H1 (cell line): ENCODE data around the gene EPS8. TPM values are rescaled to one million over a fixed set of nuclear protein-coding genes. Genes with fewer than 3 reads are reported as not detected.
"Not testable (repeated sequence)": the region's sequence is repeated elsewhere in the genome, so short reads cannot be mapped to it uniquely, and the experiment has no call there.

Experiments
- CTCF ChIA-PET: fragments of 300-600 bp; sonication (Branson Sonifier 250); formaldehyde crosslinking; loops from one replicate; lab custom pipeline; 2021; ENCODE audit not compliant: partially characterized antibody; lab: Charles Lee
- POLR2A ChIA-PET: fragments of 300-600 bp; sonication (Branson Sonifier 250); formaldehyde crosslinking; loops from one replicate; lab custom pipeline; 2021; ENCODE audit warnings: inconsistent platforms; ENCODE audit not compliant: partially characterized antibody; lab: Charles Lee
- DNase-seq, 2 experiments: peaks; one replicate each; pipeline versions ENCODE4 v3.0.0 to v3.0.0-alpha.2; 2010 to 2022; ENCODE audit warnings: low spot score in 2 of 2, low read depth in 1 of 2, mixed read lengths in 1 of 2
- FAIRE-seq: peaks from 2 replicates; lab custom pipeline; 2011; peaks lifted over from hg19 to GRCh38; lab: Jason Lieb, UNC
- H2AFZ ChIP-seq: 2 replicates; pipeline ENCODE4 v1.8.1; 2012; ENCODE audit warnings: low read length, inconsistent platforms
- H2AK5ac ChIP-seq: 2 replicates; pipeline ENCODE4 v1.6.1; 2013; ENCODE audit warnings: low read depth, low read length
- H2BK120ac ChIP-seq: replicated peaks from 2 replicates; pipeline ENCODE3; 2013; ENCODE audit warnings: low read depth, low read length, inconsistent platforms
- H2BK12ac ChIP-seq: 2 replicates; pipeline ENCODE4 v1.6.1; 2013; ENCODE audit warnings: low read depth, low read length
- H2BK15ac ChIP-seq: 2 replicates; pipeline ENCODE4 v1.6.1; 2013; ENCODE audit warnings: low read length
- H2BK20ac ChIP-seq: 2 replicates; pipeline ENCODE4 v1.6.1; 2013; ENCODE audit warnings: low read length
- H2BK5ac ChIP-seq: 2 replicates; pipeline ENCODE4 v1.6.1; 2013; ENCODE audit warnings: low read depth, low read length
- H3K14ac ChIP-seq: 2 replicates; pipeline ENCODE4 v1.6.1; 2013; ENCODE audit warnings: inconsistent platforms; ENCODE audit not compliant: insufficient read length
- H3K18ac ChIP-seq: 2 replicates; pipeline ENCODE4 v1.6.1; 2013; ENCODE audit warnings: low read length; ENCODE audit errors: extremely low read depth
- H3K23ac ChIP-seq: 2 replicates; pipeline ENCODE4 v1.6.1; 2013; ENCODE audit warnings: inconsistent platforms; ENCODE audit not compliant: insufficient read length
- H3K23me2 ChIP-seq: 2 replicates; pipeline ENCODE4 v1.6.1; 2013; ENCODE audit warnings: low read depth, low read length
- H3K27ac ChIP-seq: 2 replicates; pipeline ENCODE4 v1.6.1; 2011; ENCODE audit warnings: low read depth, low read length, inconsistent platforms
- H3K27me3 ChIP-seq, 4 experiments: replicated peaks in 1 of 4; 1 replicate in 1 of 4; 2 replicates in 3 of 4; pipeline versions ENCODE4 v1.6.1 to v1.8.1; 2011 to 2013; ENCODE audit warnings: low read length in 3 of 4, mild to moderate bottlenecking in 3 of 4, inconsistent platforms in 2 of 4, mixed read lengths in 2 of 4, moderate library complexity in 1 of 4; ENCODE audit not compliant: control insufficient read depth in 3 of 4, insufficient read depth in 3 of 4; ENCODE audit errors: extremely low read depth in 1 of 4
- H3K36me3 ChIP-seq, 4 experiments: 2 replicates each; pipeline versions ENCODE4 v1.6.1 to v1.8.1; 2011 to 2013; ENCODE audit warnings: mild to moderate bottlenecking in 4 of 4, low read length in 3 of 4, moderate library complexity in 2 of 4, control low read depth in 1 of 4, inconsistent platforms in 1 of 4; ENCODE audit not compliant: insufficient read depth in 4 of 4, control insufficient read depth in 2 of 4
- H3K4ac ChIP-seq: replicated peaks from 2 replicates; pipeline ENCODE3; 2013; ENCODE audit warnings: low read length, low read depth, mixed read lengths, inconsistent platforms; ENCODE audit not compliant: insufficient read length
- H3K4me1 ChIP-seq, 4 experiments: replicated peaks in 1 of 4; 1 replicate in 1 of 4; 2 replicates in 3 of 4; pipeline versions ENCODE4 v1.6.1 to v1.8.1; 2011 to 2013; ENCODE audit warnings: low read length in 3 of 4, inconsistent platforms in 2 of 4, mixed read lengths in 1 of 4; ENCODE audit not compliant: insufficient read depth in 4 of 4, control insufficient read depth in 3 of 4
- H3K4me2 ChIP-seq, 2 experiments: 2 replicates each; pipeline versions ENCODE4 v1.6.1 to v1.8.1; 2011 to 2013; ENCODE audit warnings: low read depth in 2 of 2, low read length in 2 of 2, control low read depth in 1 of 2, inconsistent platforms in 1 of 2, mild to moderate bottlenecking in 1 of 2; ENCODE audit not compliant: insufficient read depth in 1 of 2
- H3K4me3 ChIP-seq, 4 experiments: fragments of 200-600, 300-600 bp in 1 of 4; sonication (generic), shearing (Covaris generic), sonication (Bioruptor Twin) in 1 of 4; 2 replicates each; pipeline versions ENCODE4 v1.5.1 to v1.8.1; 2011 to 2016; ENCODE audit warnings: low read length in 4 of 4, low read depth in 3 of 4, control low read depth in 2 of 4, inconsistent platforms in 2 of 4, mild to moderate bottlenecking in 2 of 4, mixed read lengths in 1 of 4, moderate library complexity in 1 of 4; ENCODE audit not compliant: insufficient read depth in 2 of 4; ENCODE audit errors: extremely low read depth in 1 of 4
- H3K56ac ChIP-seq: replicated peaks from 2 replicates; pipeline ENCODE3; 2013; ENCODE audit warnings: low read depth, mild to moderate bottlenecking, mixed read lengths, low read length, inconsistent platforms; ENCODE audit not compliant: insufficient read length
- H3K79me1 ChIP-seq: 2 replicates; pipeline ENCODE4 v1.6.1; 2013; ENCODE audit warnings: low read depth, low read length, control low read depth
- H3K79me2 ChIP-seq, 2 experiments: 2 replicates each; pipeline versions ENCODE4 v1.6.1 to v1.8.1; 2012 to 2013; ENCODE audit warnings: low read length in 2 of 2, mild to moderate bottlenecking in 2 of 2, inconsistent platforms in 1 of 2; ENCODE audit not compliant: insufficient read depth in 2 of 2, control insufficient read depth in 1 of 2
- H3K9ac ChIP-seq, 4 experiments: replicated peaks in 1 of 4; 1 replicate in 1 of 4; 2 replicates in 3 of 4; pipeline versions ENCODE4 v1.6.1 to v1.8.1; 2011 to 2013; ENCODE audit warnings: low read depth in 3 of 4, low read length in 3 of 4, control low read depth in 2 of 4, mild to moderate bottlenecking in 2 of 4, moderate library complexity in 2 of 4, inconsistent platforms in 1 of 4; ENCODE audit errors: extremely low read depth in 1 of 4
- H3K9me3 ChIP-seq, 2 experiments: 2 replicates each; pipeline versions ENCODE4 v1.6.1 to v1.8.1; 2012 to 2013; ENCODE audit warnings: mild to moderate bottlenecking in 2 of 2, moderate library complexity in 2 of 2, control low read depth in 1 of 2, inconsistent platforms in 1 of 2, low read depth in 1 of 2, low read length in 1 of 2, mixed read lengths in 1 of 2; ENCODE audit not compliant: insufficient read depth in 2 of 2
- H4K20me1 ChIP-seq, 2 experiments: replicated peaks in 1 of 2; 2 replicates each; pipeline versions ENCODE3 to v1.8.1; 2011 to 2013; ENCODE audit warnings: inconsistent platforms in 2 of 2, low read length in 2 of 2, mild to moderate bottlenecking in 1 of 2; ENCODE audit not compliant: insufficient read depth in 2 of 2, control insufficient read depth in 1 of 2
- H4K5ac ChIP-seq: 2 replicates; pipeline ENCODE4 v1.6.1; 2013; ENCODE audit warnings: low read length, low read depth, mixed read lengths, inconsistent platforms; ENCODE audit not compliant: insufficient read length
- H4K8ac ChIP-seq: 2 replicates; pipeline ENCODE4 v1.8.0; 2013; ENCODE audit warnings: mild to moderate bottlenecking, moderate library complexity, low read length, inconsistent platforms; ENCODE audit not compliant: insufficient read depth; ENCODE audit errors: extremely low read depth
- H4K91ac ChIP-seq: replicated peaks from 2 replicates; pipeline ENCODE3; 2013; ENCODE audit warnings: low read length, mixed read lengths, inconsistent platforms; ENCODE audit not compliant: insufficient read length
- KDM4A ChIP-seq: IDR thresholded peaks from one replicate; pipeline ENCODE4 v1.7.1; 2012; ENCODE audit warnings: low read depth, mild to moderate bottlenecking, moderate library complexity, low read length, inconsistent platforms; ENCODE audit not compliant: severe bottlenecking
- MAFK ChIP-seq: IDR thresholded peaks from 2 replicates; pipeline ENCODE4 v1.6.1; 2012; ENCODE audit warnings: low read depth, mild to moderate bottlenecking, improper control_type of control experiment, low read length
- WGBS, 2 experiments: shearing (Covaris generic) in 1 of 2; methylation state at CpG; one replicate each; pipeline versions ENCODE4 v1.1.6 to v1.1.7; 2013 to 2015; ENCODE audit warnings: low lambda C conversion rate in 2 of 2, mixed read lengths in 2 of 2, inconsistent platforms in 1 of 2, low coverage in 1 of 2, missing lambda C conversion rate in 1 of 2; ENCODE audit not compliant: insufficient replicate concordance in 2 of 2, insufficient coverage in 1 of 2, insufficient read length in 1 of 2; ENCODE audit errors: extremely low coverage in 1 of 2, missing lambda C conversion rate in 1 of 2; 5-methylcytosine and 5-hydroxymethylcytosine counted together
- polyA plus RNA-seq, 7 experiments: library from polyadenylated mRNA; depleted of rRNA in 3 of 7; stranded (reverse) in 5 of 7; unstranded in 2 of 7; fragments of >200 nt in 5 of 7; fragments of 200-250 nt in 2 of 7; gene quantifications; 1 replicate in 5 of 7; 2 replicates in 1 of 7; 4 replicates in 1 of 7; pipeline versions ENCODE4 v1.2.1 to v1.2.3, GENCODE V29; 2011 to 2013; ENCODE audit warnings: missing spikeins in 2 of 7, mixed read lengths in 2 of 7
- total RNA-seq: library from RNA; stranded (reverse); fragmentation: NEBNext Ultra II Directional; extraction: Animal tissue kit (Norgen Biotek cat#: 25700); gene quantifications from 2 replicates; pipeline ENCODE4 v1.2.1, GENCODE V29; 2021
- TF ChIP-seq, protein P1 (sequence below): IDR thresholded peaks from 2 replicates; pipeline ENCODE4 v1.6.1; 2012; ENCODE audit warnings: low read length, inconsistent platforms

EPS8 gene
- total and polyA plus RNA-seq, 2 of the 8 experiments (the other 6 are each of a cell fraction or from before 2014, with no cell fraction given): 3.0 to 4.6 TPM

DNA sequence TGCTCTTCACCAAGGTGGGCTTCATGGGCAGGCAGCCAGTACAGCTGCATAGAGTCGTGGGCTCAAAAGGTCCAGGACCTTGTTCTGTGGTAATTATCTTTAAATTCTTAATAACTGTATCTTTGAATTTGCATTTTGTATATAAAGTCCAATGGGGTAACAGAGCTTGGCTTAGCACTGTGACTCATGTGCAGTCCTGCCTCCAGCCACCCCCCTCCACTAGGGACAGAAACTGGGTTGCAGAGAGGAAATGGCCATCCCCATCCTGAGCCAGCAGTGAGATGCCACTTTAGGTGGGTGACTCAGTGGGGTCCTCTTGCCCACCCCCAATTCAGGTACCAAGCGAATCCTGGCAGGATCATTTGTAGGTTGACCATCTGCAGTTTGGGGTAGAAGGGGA is 48.1 kb downstream of the EPS8 start (continued):
- no peak for TF ChIP-seq KDM4A
- no peak for TF ChIP-seq MAFK
- TF ChIP-seq, protein P1, sequence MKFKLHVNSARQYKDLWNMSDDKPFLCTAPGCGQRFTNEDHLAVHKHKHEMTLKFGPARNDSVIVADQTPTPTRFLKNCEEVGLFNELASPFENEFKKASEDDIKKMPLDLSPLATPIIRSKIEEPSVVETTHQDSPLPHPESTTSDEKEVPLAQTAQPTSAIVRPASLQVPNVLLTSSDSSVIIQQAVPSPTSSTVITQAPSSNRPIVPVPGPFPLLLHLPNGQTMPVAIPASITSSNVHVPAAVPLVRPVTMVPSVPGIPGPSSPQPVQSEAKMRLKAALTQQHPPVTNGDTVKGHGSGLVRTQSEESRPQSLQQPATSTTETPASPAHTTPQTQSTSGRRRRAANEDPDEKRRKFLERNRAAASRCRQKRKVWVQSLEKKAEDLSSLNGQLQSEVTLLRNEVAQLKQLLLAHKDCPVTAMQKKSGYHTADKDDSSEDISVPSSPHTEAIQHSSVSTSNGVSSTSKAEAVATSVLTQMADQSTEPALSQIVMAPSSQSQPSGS: no peak

DNA sequence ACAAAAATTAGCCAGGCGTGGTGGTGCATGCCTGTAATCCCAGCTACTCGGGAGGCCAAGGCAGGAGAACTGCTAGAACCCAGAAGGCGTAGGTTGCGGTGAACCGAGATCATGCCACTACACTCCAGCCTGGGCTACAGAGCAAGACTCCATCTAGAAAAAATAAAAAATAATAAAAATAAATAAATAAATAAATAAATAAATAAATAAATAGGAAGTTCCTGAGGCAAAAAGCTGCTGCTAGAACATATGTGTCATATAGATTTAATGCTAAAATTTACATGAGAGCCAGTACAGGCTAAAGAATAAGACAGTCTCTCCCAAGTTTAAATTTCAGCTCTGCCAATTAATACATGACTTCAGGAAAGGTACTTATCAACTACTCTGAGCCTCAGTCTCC is 48.8 kb downstream of the EPS8 start:
- H2AFZ ChIP-seq, H2BK12ac ChIP-seq, H3K79me1 ChIP-seq, H3K23me2 ChIP-seq, H3K4ac ChIP-seq, H3K9me3 ChIP-seq, H2BK120ac ChIP-seq, H3K4me1 ChIP-seq, H4K20me1 ChIP-seq, H3K14ac ChIP-seq, H2AK5ac ChIP-seq, H4K5ac ChIP-seq, H3K27ac ChIP-seq, H3K23ac ChIP-seq, H3K36me3 ChIP-seq, H3K4me2 ChIP-seq, H2BK20ac ChIP-seq, H3K18ac ChIP-seq, H3K56ac ChIP-seq, H3K27me3 ChIP-seq, H2BK15ac ChIP-seq, FAIRE-seq, POLR2A ChIA-PET, H3K4me3 ChIP-seq, H3K79me2 ChIP-seq, DNase-seq, H3K9ac ChIP-seq, H4K8ac ChIP-seq, H4K91ac ChIP-seq, H2BK5ac ChIP-seq: not testable (repeated sequence)
- CTCF ChIA-PET: interaction anchor here (0.7 to 1.0 kb wide), 3 partner anchors 13 to 238 kb away, joined by 3 read pairs; no protein-coding TSS in a partner anchor
- WGBS, 2 experiments: 97% methylated on average over 5 of the region's 5 CpGs; no CpG with 5 or more reads in 1 of the 2 experiments
